ENCODE data around the gene RALGDS. TPM values are rescaled to one million over a fixed set of nuclear protein-coding genes. Genes with fewer than 3 reads are reported as not detected.

RALGDS gene
- total RNA-seq, 1 donor from 2014 or later = 80.6 TPM

DNA sequence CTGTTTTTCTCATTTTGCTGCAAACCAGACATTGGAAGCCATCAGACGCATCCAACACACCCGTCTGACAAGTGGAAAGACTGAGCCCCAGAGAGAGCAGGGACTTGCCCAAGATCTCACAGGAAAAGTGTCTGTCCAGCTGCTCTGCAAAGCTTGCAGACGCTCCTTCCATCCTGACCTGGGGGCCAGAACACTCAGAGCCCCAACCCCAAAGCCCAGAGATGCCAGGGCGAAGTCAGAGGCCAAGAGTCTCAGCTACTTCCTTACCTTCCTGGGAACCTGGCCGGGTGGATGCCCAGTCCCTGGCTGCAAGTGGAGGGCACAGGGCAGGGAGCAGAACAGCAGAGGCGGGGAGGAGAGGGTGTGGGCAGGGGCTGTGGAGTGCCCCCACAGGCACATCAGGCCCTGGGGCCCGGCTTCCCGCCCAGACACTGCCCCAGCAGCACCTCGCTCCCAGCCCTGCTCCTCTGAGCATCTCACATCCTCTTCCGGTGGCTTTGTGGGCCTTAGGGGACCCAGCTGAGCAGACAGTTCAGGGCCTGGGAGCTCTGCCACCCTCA lies 9.7 kb upstream of the RALGDS start:
- Mint-ChIP-seq H3K27me3 (ENCODE audit: unreplicated experiment) (peaks cover 12% of the 10 kb centered on the region), H3K27ac (ENCODE audit: unreplicated experiment) (no peak overlapping the region), H3K4me1 (ENCODE audit: unreplicated experiment) (peaks cover 23% of the 10 kb centered on the region), H3K36me3 (ENCODE audit: low read depth, unreplicated experiment) (peaks cover 6% of the 10 kb centered on the region), H3K9me3 (ENCODE audit: unreplicated experiment) (no peaks in the 10 kb centered on the region), H3K4me3 (ENCODE audit: unreplicated experiment) (no peak overlapping the region)
- TF ChIP-seq, protein P1, sequence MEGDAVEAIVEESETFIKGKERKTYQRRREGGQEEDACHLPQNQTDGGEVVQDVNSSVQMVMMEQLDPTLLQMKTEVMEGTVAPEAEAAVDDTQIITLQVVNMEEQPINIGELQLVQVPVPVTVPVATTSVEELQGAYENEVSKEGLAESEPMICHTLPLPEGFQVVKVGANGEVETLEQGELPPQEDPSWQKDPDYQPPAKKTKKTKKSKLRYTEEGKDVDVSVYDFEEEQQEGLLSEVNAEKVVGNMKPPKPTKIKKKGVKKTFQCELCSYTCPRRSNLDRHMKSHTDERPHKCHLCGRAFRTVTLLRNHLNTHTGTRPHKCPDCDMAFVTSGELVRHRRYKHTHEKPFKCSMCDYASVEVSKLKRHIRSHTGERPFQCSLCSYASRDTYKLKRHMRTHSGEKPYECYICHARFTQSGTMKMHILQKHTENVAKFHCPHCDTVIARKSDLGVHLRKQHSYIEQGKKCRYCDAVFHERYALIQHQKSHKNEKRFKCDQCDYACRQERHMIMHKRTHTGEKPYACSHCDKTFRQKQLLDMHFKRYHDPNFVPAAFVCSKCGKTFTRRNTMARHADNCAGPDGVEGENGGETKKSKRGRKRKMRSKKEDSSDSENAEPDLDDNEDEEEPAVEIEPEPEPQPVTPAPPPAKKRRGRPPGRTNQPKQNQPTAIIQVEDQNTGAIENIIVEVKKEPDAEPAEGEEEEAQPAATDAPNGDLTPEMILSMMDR (IDR thresholded peaks at IDR 0.05; ENCODE audit: unreplicated experiment) = no peak
- no peak for DNase-seq (ENCODE audit: low spot score)

DNA sequence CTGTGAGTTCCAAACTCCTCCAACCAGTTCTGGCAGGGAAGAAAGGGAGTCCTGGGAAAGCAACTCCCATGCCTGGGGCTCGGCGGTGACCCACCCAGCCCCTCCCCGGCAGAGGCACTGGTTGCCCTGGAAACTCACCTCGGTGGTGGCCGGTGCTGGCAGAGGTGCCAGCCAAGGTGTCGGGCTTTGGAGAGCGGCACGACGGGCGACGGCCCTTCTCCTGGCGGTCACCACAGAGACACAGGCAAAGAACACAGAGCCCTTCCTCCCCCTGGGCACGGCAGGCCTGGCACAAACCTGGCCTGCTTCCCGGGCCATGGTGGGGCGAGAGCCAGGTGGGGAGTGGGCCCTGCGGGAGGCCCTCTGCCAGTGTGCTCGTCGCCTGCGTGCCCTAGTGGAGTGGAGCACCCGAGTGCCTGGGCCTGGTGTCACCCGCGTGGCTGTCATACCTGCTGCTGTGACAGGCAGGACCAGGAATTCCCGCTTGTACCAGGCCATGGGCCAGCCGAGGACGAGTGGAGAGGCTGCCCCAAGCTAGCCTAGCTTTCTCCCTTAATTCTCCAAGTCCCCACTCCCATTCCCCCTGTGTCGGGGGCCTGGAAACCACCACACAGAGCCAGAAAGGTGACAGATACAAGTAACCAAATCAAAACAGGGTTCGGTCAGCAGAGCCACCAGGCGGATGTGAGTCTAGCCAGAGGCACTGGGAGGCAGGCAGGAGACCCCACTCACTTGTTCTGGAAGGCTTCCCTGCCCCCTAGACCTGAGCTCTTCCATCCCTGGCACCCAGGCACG lies 8.2 kb upstream of the RALGDS start:
- H3K27ac Mint-ChIP-seq (ENCODE audit: unreplicated experiment) = no peak overlapping the region
- DNase-seq (ENCODE audit: low spot score) = no peak
- no peak overlapping the region for H3K4me3 Mint-ChIP-seq (ENCODE audit: unreplicated experiment)
- H3K27me3 Mint-ChIP-seq (ENCODE audit: unreplicated experiment) = peaks cover 13% of the 10 kb centered on the region
- H3K36me3 Mint-ChIP-seq (ENCODE audit: low read depth, unreplicated experiment) = peaks cover 12% of the 10 kb centered on the region
- H3K4me1 Mint-ChIP-seq (ENCODE audit: unreplicated experiment) = peaks cover 13% of the 10 kb centered on the region
- no peaks in the 10 kb centered on the region for H3K9me3 Mint-ChIP-seq (ENCODE audit: unreplicated experiment)
- TF ChIP-seq, protein P1 (IDR thresholded peaks at IDR 0.05; ENCODE audit: unreplicated experiment) = no peak

DNA sequence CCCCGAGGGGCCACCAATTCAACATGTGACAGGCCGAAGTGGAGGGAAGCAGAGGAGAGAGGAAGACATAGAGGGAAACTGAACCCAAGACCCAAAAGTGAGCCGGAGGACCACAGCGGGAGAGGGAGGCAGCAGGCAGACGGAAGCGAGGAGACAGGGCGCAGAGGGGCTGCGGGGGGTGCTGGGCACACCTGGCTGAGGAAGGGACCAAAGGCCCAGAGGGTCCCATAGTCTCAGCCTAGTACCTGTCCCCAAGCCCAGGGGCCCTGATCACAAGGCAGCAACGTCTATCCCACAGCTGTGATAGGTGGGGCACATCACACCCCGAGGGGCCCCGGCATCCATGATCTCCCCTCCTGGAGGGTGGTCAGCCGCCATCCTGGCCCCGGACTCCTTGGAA lies 7.1 kb upstream of the RALGDS start:
- no peak for DNase-seq (ENCODE audit: low spot score)
- no peak overlapping the region for H3K4me3 Mint-ChIP-seq (ENCODE audit: unreplicated experiment)
- no peaks in the 10 kb centered on the region for H3K9me3 Mint-ChIP-seq (ENCODE audit: unreplicated experiment)
- peaks cover 15% of the 10 kb centered on the region for H3K27me3 Mint-ChIP-seq (ENCODE audit: unreplicated experiment)
- TF ChIP-seq, protein P1 (IDR thresholded peaks at IDR 0.05; ENCODE audit: unreplicated experiment) = no peak
- H3K27ac Mint-ChIP-seq (ENCODE audit: unreplicated experiment) = no peak overlapping the region
- peaks cover 17% of the 10 kb centered on the region for H3K36me3 Mint-ChIP-seq (ENCODE audit: low read depth, unreplicated experiment)
- H3K4me1 Mint-ChIP-seq (ENCODE audit: unreplicated experiment) = peaks cover 14% of the 10 kb centered on the region

DNA sequence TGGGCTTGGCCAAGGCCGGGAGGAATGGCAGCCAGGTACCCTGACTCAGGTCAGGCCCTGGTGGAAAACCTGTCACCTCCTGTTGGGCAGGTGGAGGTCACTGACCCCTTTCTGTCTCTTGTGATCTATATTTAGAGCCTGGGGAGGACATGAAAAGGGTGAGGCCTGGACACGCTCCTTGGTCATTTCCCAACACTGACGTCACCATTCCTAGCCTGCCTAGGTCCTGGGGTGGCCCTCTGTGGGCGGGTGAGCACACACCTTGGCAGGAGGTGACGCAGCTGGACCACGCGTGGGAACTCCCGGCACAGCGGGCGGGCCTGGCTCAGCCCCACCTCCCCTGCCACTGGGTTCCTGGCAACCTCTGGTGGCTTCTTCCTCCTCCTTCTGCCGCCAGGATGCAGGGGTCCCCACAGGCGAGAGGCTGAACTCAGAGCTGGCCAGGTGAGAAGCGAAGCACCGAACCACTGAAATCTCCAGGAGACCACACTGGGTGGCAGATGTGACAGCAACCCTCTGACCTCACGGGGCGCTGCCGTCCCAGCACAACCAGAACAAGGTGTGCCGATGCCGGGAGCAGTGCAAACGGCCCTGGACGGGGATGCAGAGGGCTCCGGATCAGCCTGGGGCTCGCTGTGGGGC lies 6.4 kb upstream of the RALGDS start:
- TF ChIP-seq, protein P1 (IDR thresholded peaks at IDR 0.05; ENCODE audit: unreplicated experiment) = no peak
- Mint-ChIP-seq H3K4me1 (ENCODE audit: unreplicated experiment) (peaks cover 19% of the 10 kb centered on the region), H3K36me3 (ENCODE audit: low read depth, unreplicated experiment) (peaks cover 17% of the 10 kb centered on the region), H3K27me3 (ENCODE audit: unreplicated experiment) (peaks cover 18% of the 10 kb centered on the region), H3K4me3 (ENCODE audit: unreplicated experiment) (no peak overlapping the region), H3K9me3 (ENCODE audit: unreplicated experiment) (no peaks in the 10 kb centered on the region), H3K27ac (ENCODE audit: unreplicated experiment) (no peak overlapping the region)
- no peak for DNase-seq (ENCODE audit: low spot score)

Measured in endothelial cell (in vitro differentiated cells).